GM23338 (cell line): ENCODE measurements around the gene CRACR2A. TPM values are rescaled to one million over a fixed set of nuclear protein-coding genes. Genes with fewer than 3 reads are reported as not detected.

Experiments
- ATAC-seq: fragments of 200-7000 bp; cut with Tn5 transposase; 3 replicates; pipeline ENCODE4 v1.9.1; 2020
- DNase-seq: peaks from one replicate; pipeline ENCODE4 v3.0.0-alpha.2; 2015; ENCODE audit warnings: low spot score
- H2AFZ ChIP-seq: fragments of 200-600 bp; sonication (generic); 2 replicates; pipeline ENCODE4 v1.8.0; 2016; ENCODE audit warnings: antibody characterized with exemption, mild to moderate bottlenecking, moderate library complexity
- H3F3A ChIP-seq: fragments of 200-600 bp; sonication (generic); replicated peaks from 2 replicates; pipeline ENCODE4 v1.8.0; 2017; ENCODE audit warnings: antibody characterized with exemption, mixed run types, low read depth
- H3K27ac ChIP-seq: fragments of 200-600 bp; sonication (generic); 2 replicates; pipeline ENCODE4 v1.6.1; 2016; ENCODE audit warnings: low read depth
- H3K27me3 ChIP-seq: fragments of 200-600 bp; sonication (generic); 2 replicates; pipeline ENCODE4 v1.8.0; 2016; ENCODE audit warnings: mild to moderate bottlenecking, mixed run types, moderate library complexity; ENCODE audit not compliant: insufficient read depth
- H3K36me3 ChIP-seq: fragments of 200-600 bp; sonication (generic); 2 replicates; pipeline ENCODE4 v1.8.0; 2016; ENCODE audit warnings: mild to moderate bottlenecking; ENCODE audit not compliant: insufficient read depth
- H3K4me1 ChIP-seq: fragments of 200-600 bp; sonication (generic); 2 replicates; pipeline ENCODE4 v1.8.0; 2016; ENCODE audit warnings: mild to moderate bottlenecking, moderate library complexity; ENCODE audit not compliant: insufficient read depth
- H3K4me2 ChIP-seq: fragments of 200-600 bp; sonication (generic); 2 replicates; pipeline ENCODE4 v1.7.1; 2017; ENCODE audit warnings: mixed run types
- H3K4me3 ChIP-seq: fragments of 200-600 bp; sonication (generic); 2 replicates; pipeline ENCODE4 v1.6.1; 2016; ENCODE audit warnings: mixed run types
- H3K79me2 ChIP-seq: fragments of 200-600 bp; sonication (generic); replicated peaks from 2 replicates; pipeline ENCODE4 v1.8.0; 2017; ENCODE audit warnings: mild to moderate bottlenecking; ENCODE audit not compliant: insufficient read depth
- H3K9me2 ChIP-seq: fragments of 200-600 bp; sonication (generic); 2 replicates; pipeline ENCODE4 v1.8.0; 2017; ENCODE audit not compliant: insufficient read depth
- H4K20me1 ChIP-seq: fragments of 200-600 bp; sonication (generic); replicated peaks from 2 replicates; pipeline ENCODE4 v1.8.0; 2017; ENCODE audit warnings: mild to moderate bottlenecking; ENCODE audit not compliant: insufficient read depth
- H3K27ac Mint-ChIP-seq: 2 replicates; pipeline ENCODE4 v1.8.0; 2020; ENCODE audit warnings: inconsistent platforms, mild to moderate bottlenecking, moderate library complexity, mixed read lengths
- H3K27me3 Mint-ChIP-seq: 3 replicates; pipeline ENCODE4 v1.8.0; 2022; ENCODE audit warnings: low read depth, mild to moderate bottlenecking, moderate library complexity, mixed read lengths, inconsistent platforms; ENCODE audit not compliant: insufficient read depth, poor library complexity
- H3K36me3 Mint-ChIP-seq: 3 replicates; pipeline ENCODE4 v1.8.0; 2021; ENCODE audit warnings: low read depth, mild to moderate bottlenecking, inconsistent platforms, moderate library complexity, mixed read lengths
- H3K4me1 Mint-ChIP-seq: 3 replicates; pipeline ENCODE4 v1.8.0; 2020; ENCODE audit warnings: mild to moderate bottlenecking, inconsistent platforms, mixed read lengths
- H3K4me3 Mint-ChIP-seq: 3 replicates; pipeline ENCODE4 v1.8.0; 2021; ENCODE audit warnings: moderate library complexity, mild to moderate bottlenecking, inconsistent platforms, mixed read lengths
- H3K9me3 Mint-ChIP-seq: 3 replicates; pipeline ENCODE4 v1.8.0; 2020; ENCODE audit warnings: moderate library complexity, mild to moderate bottlenecking, inconsistent platforms, mixed read lengths
- CTCF ChIP-seq, 2 experiments: fragments of 200-600 bp in 1 of 2; sonication (generic) in 1 of 2; conservative IDR thresholded peaks; 2 replicates each; pipeline versions ENCODE4 v1.5.1 to v1.6.1; 2016 to 2017; ENCODE audit warnings: antibody characterized with exemption in 2 of 2, low read depth in 2 of 2, mild to moderate bottlenecking in 2 of 2, moderate library complexity in 1 of 2
- EZH2 ChIP-seq: fragments of 200-600 bp; sonication (generic); IDR thresholded peaks from one replicate; pipeline ENCODE4 v1.8.0; 2017; ENCODE audit warnings: antibody characterized with exemption, mild to moderate bottlenecking, low read depth; ENCODE audit not compliant: unreplicated experiment
- EZH2phosphoT487 ChIP-seq: fragments of 200-600 bp; sonication (generic); IDR thresholded peaks from one replicate; pipeline ENCODE4 v1.8.1; 2018; ENCODE audit warnings: antibody characterized with exemption; ENCODE audit not compliant: unreplicated experiment
- ZNF114 ChIP-seq: fragments of 250-450 bp; sonication (Bioruptor Pico); IDR thresholded peaks from 2 replicates; pipeline ENCODE4 v1.5.0; 2020; ENCODE audit warnings: mild to moderate bottlenecking, moderate library complexity
- ZNF331 ChIP-seq: fragments of 250-450 bp; sonication (Bioruptor Pico); IDR thresholded peaks from 2 replicates; pipeline ENCODE4 v1.5.0; 2020; ENCODE audit warnings: low read depth, mild to moderate bottlenecking, moderate library complexity
- polyA plus RNA-seq: library from polyadenylated mRNA; unstranded; fragments of >200 nt; fragmentation: Nextera tagmentation; extraction: Ambion mirVana; gene quantifications from 2 replicates; pipeline ENCODE4 v1.2.1, GENCODE V29; 2016
- total RNA-seq: library from RNA; depleted of rRNA; stranded (reverse); fragments of >200 nt; shearing (Covaris generic); gene quantifications from 2 replicates; pipeline ENCODE4 v1.2.3, GENCODE V29; 2014
- TF ChIP-seq, protein P1 (sequence below): IDR thresholded peaks from one replicate; pipeline ENCODE4 v1.6.1; 2018; ENCODE audit warnings: antibody characterized with exemption; ENCODE audit not compliant: unreplicated experiment

The CRACR2A gene
- total and polyA plus RNA-seq, 2 experiments from 2014 or later, result 1.5 to 3.0 TPM

GRCh38 chr12:3680919-3681594 is 71.9 kb downstream of the CRACR2A start:
- H3K4me2 ChIP-seq, result no peak overlapping the region
- peaks cover 4% of the 10 kb centered on the region; the same call in 2 of the 3 replicates for H3K4me1 Mint-ChIP-seq
- H3K27me3 ChIP-seq, result no peaks in the 10 kb centered on the region
- no peaks in the 10 kb centered on the region for H3K36me3 ChIP-seq
- no peak overlapping the region for H3K4me3 ChIP-seq
- H3K4me1 ChIP-seq, result no peaks in the 10 kb centered on the region
- H3K36me3 Mint-ChIP-seq, result no peaks in the 10 kb centered on the region
- no peak overlapping the region for H2AFZ ChIP-seq
- H3K27me3 Mint-ChIP-seq, result no peaks in the 10 kb centered on the region
- H3F3A ChIP-seq, result no peaks in the 10 kb centered on the region
- no peak overlapping the region for H3K27ac ChIP-seq
- no peak overlapping the region for H3K27ac Mint-ChIP-seq
- ATAC-seq (peak; percentile 70), DNase-seq (no peak)
- TF ChIP-seq CTCF (conservative IDR thresholded peaks at IDR 0.05; ENCODE audit: low read depth in 2 of 2) (peak; percentile 21 to 51; a peak in 3 of 4 replicates), EZH2phosphoT487 (no peak)
- H3K9me3 Mint-ChIP-seq, result no peaks in the 10 kb centered on the region
- no peaks in the 10 kb centered on the region for H3K9me2 ChIP-seq
- H3K4me3 Mint-ChIP-seq, result no peak overlapping the region
- no peaks in the 10 kb centered on the region for H4K20me1 ChIP-seq
- no peaks in the 10 kb centered on the region for H3K79me2 ChIP-seq

- Histone ChIP-seq H3K4me3 (no peak overlapping the region), H3K4me1 (no peaks in the 10 kb centered on the region), H3F3A (no peaks in the 10 kb centered on the region), H3K27me3 (no peaks in the 10 kb centered on the region), H3K9me2 (no peaks in the 10 kb centered on the region), H3K79me2 (no peaks in the 10 kb centered on the region), H3K27ac (no peak overlapping the region), H2AFZ (no peak overlapping the region), H3K4me2 (no peak overlapping the region), H3K36me3 (no peaks in the 10 kb centered on the region), H4K20me1 (no peaks in the 10 kb centered on the region)
- H3K4me3 Mint-ChIP-seq, result no peak overlapping the region
- no peak for TF ChIP-seq EZH2
- no peak for TF ChIP-seq ZNF114 (CRISPR knock-in tag)
- TF ChIP-seq, protein P1, sequence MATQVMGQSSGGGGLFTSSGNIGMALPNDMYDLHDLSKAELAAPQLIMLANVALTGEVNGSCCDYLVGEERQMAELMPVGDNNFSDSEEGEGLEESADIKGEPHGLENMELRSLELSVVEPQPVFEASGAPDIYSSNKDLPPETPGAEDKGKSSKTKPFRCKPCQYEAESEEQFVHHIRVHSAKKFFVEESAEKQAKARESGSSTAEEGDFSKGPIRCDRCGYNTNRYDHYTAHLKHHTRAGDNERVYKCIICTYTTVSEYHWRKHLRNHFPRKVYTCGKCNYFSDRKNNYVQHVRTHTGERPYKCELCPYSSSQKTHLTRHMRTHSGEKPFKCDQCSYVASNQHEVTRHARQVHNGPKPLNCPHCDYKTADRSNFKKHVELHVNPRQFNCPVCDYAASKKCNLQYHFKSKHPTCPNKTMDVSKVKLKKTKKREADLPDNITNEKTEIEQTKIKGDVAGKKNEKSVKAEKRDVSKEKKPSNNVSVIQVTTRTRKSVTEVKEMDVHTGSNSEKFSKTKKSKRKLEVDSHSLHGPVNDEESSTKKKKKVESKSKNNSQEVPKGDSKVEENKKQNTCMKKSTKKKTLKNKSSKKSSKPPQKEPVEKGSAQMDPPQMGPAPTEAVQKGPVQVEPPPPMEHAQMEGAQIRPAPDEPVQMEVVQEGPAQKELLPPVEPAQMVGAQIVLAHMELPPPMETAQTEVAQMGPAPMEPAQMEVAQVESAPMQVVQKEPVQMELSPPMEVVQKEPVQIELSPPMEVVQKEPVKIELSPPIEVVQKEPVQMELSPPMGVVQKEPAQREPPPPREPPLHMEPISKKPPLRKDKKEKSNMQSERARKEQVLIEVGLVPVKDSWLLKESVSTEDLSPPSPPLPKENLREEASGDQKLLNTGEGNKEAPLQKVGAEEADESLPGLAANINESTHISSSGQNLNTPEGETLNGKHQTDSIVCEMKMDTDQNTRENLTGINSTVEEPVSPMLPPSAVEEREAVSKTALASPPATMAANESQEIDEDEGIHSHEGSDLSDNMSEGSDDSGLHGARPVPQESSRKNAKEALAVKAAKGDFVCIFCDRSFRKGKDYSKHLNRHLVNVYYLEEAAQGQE, result no peak
- no peak for TF ChIP-seq ZNF331
- H3K9me3 Mint-ChIP-seq, result no peaks in the 10 kb centered on the region
- no peak for ATAC-seq
- H3K27ac Mint-ChIP-seq, result no peak overlapping the region
- no peaks in the 10 kb centered on the region for H3K36me3 Mint-ChIP-seq
- peaks cover 4% of the 10 kb centered on the region; the same call in 2 of the 3 replicates for H3K4me1 Mint-ChIP-seq
- H3K27me3 Mint-ChIP-seq, result no peaks in the 10 kb centered on the region
- no peak for DNase-seq
Measured at GRCh38 chr12:3679831-3680230, 73.1 kb downstream of the CRACR2A start.
